Measurements from ENCODE around the gene LEP.

DNA sequence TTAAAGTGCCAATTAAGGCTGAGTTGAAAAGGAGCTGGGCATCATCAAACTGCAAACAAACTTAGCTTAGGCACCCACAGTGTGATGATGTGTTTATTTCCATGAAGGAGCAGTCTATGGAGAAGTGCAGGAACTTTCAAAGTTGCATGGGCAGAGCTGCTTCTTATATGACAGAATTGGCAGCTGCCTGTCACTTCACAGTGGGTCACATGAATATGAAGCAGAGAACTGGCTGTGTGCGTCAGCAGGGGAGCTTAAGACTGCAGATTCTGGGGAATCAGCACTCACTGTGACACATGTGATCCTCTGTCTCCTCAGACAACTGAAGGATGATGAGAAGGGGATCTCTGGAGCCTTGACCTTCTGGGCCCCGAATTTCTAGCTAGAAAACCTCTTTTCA, 66.0 kb downstream of the LEP start:
- TF ChIP-seq, protein P1, sequence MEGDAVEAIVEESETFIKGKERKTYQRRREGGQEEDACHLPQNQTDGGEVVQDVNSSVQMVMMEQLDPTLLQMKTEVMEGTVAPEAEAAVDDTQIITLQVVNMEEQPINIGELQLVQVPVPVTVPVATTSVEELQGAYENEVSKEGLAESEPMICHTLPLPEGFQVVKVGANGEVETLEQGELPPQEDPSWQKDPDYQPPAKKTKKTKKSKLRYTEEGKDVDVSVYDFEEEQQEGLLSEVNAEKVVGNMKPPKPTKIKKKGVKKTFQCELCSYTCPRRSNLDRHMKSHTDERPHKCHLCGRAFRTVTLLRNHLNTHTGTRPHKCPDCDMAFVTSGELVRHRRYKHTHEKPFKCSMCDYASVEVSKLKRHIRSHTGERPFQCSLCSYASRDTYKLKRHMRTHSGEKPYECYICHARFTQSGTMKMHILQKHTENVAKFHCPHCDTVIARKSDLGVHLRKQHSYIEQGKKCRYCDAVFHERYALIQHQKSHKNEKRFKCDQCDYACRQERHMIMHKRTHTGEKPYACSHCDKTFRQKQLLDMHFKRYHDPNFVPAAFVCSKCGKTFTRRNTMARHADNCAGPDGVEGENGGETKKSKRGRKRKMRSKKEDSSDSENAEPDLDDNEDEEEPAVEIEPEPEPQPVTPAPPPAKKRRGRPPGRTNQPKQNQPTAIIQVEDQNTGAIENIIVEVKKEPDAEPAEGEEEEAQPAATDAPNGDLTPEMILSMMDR (IDR thresholded peaks at IDR 0.05): no peak
- TF ChIP-seq TCF7L2 (IDR thresholded peaks at IDR 0.05; ENCODE audit: low read depth, low read length): no peak
- TF ChIP-seq, protein P2, sequence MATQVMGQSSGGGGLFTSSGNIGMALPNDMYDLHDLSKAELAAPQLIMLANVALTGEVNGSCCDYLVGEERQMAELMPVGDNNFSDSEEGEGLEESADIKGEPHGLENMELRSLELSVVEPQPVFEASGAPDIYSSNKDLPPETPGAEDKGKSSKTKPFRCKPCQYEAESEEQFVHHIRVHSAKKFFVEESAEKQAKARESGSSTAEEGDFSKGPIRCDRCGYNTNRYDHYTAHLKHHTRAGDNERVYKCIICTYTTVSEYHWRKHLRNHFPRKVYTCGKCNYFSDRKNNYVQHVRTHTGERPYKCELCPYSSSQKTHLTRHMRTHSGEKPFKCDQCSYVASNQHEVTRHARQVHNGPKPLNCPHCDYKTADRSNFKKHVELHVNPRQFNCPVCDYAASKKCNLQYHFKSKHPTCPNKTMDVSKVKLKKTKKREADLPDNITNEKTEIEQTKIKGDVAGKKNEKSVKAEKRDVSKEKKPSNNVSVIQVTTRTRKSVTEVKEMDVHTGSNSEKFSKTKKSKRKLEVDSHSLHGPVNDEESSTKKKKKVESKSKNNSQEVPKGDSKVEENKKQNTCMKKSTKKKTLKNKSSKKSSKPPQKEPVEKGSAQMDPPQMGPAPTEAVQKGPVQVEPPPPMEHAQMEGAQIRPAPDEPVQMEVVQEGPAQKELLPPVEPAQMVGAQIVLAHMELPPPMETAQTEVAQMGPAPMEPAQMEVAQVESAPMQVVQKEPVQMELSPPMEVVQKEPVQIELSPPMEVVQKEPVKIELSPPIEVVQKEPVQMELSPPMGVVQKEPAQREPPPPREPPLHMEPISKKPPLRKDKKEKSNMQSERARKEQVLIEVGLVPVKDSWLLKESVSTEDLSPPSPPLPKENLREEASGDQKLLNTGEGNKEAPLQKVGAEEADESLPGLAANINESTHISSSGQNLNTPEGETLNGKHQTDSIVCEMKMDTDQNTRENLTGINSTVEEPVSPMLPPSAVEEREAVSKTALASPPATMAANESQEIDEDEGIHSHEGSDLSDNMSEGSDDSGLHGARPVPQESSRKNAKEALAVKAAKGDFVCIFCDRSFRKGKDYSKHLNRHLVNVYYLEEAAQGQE (IDR thresholded peaks at IDR 0.05; ENCODE audit: insufficient read depth in 1 of 2, low read depth in 2 of 2, low read length in 1 of 2): no peak

All from Panc1 (cell line).